ENCODE measurements around the gene LMAN2.
"Not testable (repeated sequence)": the region's sequence is repeated elsewhere in the genome, so short reads cannot be mapped to it uniquely, and the experiment has no call there.

Gene LMAN2

DNA sequence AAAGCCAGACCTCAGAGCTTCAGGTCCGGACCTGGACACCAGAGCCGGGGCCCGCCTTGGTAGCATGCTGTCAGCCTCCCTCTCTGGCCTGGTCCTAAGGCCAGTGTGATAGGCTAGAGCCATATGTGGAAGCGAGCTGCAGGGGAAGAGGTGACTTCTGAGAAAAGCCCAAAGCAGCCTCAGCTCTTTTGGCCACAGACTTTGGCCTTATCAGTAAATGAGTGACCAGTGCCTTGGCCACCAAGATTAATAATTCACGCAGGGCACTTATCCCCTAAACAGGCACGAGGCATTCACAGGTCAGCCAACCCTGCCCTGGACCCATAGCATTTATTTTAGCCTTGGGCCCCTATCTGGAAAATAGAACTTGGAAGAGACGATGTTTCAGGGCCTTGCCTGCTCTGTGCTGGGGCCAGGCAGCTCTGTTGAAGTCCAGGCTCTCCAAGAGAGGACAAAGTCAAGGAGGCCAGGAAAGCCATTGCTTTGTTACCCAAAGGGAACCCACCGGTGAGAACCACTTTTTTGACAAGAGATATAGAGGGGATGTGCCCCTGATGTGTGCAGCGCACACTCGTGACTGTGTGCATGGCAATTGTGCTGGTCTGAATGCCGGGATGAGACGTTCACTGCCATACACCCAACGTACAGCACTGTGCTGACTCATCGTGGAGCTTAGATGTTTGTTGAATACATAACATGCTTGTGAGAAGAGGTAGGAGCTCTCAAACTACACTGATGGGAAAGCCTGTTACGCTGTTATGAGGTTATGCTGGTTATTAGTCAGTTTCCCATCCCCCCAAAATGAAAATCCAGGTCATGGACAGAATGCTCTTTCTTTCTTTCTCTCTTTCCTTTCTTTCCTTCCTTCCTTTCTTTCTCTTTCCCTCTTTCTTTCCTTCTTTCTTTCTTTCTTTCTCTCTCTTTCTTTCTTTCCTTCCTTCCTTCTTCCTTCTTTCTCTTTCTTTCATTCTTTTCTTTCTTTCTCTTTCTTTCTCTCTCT, 27.7 kb upstream of the LMAN2 start:
- no peak for DNase-seq

DNA sequence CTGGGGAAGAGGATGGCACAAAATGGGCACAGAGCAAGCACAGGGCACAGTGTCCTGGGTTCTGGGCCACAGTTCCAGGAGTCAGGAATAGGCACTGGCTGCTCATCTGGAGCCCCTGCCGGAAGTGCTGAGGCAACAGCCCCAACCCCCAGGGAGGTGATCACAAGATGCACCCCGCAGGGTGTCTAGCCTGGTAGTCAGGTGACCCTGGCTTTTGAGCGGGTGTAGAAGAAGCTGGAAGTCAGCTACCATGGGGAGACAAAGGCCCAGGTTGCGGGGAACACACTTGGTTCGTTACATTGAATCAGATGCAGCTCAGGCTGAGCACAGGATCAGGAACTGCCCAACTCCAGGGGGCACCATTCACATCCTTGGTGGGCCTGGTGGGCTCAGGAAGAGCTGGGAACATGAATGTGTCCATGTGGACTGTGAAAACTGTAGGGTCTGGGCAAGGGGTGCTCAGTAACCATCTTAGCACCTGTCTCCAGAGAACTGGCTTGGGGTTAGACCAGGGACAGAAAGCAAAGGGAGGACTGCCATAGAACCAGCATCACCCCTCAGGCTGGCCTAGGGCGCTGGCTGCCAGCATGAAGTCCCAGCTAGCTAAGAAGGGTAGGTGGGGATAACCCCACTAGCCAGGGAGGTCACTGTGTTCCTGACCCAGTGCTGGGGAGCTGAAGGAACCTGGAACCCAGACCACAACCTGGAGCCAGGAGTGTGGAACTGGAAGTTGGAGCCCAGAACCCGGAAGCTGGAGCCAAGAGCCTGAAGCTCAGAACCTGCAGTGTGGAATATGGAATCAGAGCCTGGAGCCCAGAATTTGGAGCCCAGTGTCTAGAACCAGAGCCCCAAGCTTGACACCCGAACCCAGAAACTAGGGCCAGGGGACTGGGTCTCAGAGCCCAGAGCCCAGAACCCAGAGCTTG, 26.6 kb upstream of the LMAN2 start:
- no peak for DNase-seq

DNA sequence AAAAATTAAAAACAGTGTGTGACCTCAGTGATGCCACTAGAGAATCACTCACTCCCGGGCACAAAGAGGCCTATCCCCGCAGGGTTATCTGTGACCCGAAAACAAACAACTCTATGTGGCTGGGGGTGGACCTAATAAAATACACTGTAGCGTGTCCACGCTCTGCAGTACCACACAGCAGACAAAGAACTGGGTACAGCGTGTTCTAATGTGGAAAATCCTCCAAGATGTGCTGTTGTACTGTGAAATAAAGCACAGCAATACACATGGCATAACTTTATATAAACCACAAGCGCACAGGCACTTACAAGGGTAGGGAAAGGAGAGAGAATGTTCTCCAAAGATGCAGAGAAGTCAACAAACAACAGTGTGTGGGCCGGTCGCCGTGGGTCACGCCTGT, 24.6 kb upstream of the LMAN2 start:
- DNase-seq = no peak

- DNase-seq = not testable (repeated sequence)
Measured at GRCh38 chr5:177375516-177375915, 24.0 kb upstream of the LMAN2 start.

- no peak for DNase-seq
Measured at GRCh38 chr5:177374211-177374610, 22.7 kb upstream of the LMAN2 start.

DNA sequence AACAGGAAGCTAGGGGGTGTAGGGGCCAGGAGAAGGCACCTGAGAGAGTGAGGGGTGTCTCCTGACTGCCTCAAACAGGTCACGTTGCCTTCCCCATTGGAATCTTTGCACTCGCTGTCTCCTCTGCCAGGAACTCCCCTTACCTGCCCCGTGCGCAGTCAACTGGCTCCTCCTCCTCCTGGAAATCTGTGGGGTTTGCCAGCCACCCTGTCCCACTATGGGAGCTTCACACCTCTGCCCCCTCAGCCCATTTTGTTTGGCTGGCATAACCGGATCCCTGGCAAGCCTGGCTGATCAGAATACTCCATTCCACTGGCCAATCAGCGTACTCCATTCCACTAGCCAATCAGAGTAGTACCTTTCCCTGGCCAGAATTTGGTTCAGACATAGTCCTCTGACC, 22.3 kb upstream of the LMAN2 start:
- no peak for DNase-seq

GRCh38 chr5:177372910-177373309, 21.4 kb upstream of the LMAN2 start:
- DNase-seq = no peak

DNA sequence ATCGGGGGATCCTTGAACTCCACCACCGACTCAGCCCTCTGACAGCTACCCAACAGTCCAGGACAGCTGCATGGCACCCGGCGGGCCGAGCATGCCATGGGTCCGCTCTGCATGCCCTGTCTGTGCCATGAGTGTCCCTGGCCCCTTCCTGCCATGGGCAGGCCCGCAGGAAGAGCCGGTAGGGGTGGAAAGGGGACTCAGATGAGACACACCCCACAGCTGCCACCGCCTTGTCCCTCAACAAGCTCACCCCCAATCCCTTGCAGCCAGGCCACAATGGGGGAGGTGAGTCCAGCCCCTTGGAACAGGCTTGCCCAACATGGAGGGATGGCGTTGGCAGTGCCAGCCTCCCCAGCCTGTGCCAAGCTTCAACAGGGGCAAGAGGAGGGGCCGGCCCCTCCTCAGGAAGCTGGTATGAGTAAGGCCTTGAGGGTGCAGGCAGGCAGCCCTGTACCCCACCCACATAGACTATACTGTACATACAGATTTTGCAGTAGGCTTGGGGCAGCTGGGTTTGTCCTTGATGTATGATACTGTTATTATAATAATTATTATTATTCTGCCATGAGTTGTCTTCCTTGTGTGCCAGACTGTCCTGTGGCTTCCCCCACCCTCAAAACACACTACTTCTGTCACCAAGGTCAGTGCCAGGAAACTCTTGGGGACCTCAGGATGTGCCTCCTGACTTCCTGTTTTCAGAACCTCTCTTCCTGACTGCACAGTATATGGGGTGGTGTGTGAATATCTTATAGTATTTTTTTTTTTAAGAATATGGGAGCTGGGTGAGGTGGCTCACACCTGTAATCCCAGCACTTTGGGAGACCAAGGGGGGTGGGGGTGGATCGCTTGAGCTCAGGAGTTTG, 20.8 kb upstream of the LMAN2 start:
- DNase-seq = no peak

- no peak for DNase-seq
Measured at GRCh38 chr5:177371120-177372033, 19.9 kb upstream of the LMAN2 start.

GRCh38 chr5:177370488-177371119, 19.1 kb upstream of the LMAN2 start:
- DNase-seq = no peak

DNA sequence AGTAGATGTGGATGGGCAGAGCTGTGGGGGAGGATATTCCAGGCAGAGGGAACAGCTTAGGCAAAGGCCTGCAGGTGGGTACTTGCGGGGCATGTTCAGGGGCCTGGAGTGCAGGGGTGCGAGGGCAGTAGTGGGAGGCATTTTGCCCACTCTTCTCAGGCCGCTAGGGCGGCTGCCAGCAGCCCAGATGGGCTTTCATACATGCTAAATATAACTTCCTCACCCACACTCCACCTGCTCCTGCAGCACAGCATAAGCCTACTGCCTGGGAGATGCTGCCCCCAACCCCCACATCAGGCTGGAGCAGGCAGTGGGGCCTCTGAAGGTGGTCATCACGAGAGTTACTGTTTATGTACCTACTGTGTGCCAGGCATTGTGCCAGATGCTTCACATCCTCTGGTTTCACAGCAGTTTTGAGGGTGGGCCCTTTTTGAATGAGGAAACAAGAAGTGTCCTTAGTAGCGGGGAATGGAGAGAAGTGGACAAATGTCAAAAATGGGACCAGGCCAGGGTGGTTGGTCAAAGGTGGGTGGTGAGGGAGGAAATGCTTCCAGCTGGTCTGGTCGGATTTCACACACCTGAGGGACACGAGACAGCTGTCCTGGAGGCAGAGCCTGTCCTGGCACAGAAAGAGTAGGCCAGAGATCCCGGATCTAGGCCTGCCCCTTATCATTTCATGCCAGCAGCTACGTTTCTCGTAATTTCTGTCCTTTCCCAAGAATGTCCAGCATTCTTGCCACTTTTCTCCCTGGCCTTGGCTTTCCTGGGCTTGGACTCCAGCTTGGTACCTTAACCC, 18.4 kb upstream of the LMAN2 start:
- DNase-seq = no peak

DNA sequence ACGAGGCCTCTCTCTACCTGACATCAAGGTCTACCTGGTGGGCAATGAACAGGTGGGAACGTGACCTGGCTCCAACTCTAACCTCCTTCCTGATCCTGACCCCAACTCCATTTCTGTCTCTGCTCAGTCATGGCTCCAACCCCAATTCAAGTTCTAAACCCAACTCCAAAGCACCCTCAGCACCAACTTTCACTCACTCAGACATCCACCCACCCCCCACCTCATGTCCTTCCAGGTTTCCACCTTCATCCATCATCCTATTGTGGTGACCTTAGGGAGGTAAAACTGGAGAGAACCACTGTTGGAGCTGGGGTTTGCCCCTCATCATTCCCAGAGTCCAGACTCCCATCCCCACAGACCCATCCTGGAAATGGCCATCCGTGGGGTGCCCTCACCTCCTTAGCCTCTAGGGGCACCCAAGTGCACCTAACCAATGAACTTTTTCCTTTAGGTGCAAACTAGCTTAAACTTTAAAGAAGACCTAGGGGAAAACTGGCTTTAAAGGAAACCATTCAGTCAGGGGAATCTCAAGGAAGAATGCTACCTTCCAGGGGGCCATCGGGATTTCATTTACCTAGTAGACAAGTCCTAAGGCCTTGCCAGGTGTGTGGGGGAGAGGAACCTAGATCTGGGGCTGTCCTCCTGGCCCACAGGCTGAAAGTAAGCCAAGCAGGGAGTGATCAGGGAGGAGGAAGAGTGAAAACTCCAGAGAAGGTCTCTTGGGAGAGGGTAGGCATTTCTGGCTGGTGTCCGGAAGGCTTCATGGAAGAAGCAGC, 17.6 kb upstream of the LMAN2 start:
- DNase-seq = no peak

GRCh38 chr5:177367981-177368868, 16.8 kb upstream of the LMAN2 start:
- DNase-seq = no peak

DNA sequence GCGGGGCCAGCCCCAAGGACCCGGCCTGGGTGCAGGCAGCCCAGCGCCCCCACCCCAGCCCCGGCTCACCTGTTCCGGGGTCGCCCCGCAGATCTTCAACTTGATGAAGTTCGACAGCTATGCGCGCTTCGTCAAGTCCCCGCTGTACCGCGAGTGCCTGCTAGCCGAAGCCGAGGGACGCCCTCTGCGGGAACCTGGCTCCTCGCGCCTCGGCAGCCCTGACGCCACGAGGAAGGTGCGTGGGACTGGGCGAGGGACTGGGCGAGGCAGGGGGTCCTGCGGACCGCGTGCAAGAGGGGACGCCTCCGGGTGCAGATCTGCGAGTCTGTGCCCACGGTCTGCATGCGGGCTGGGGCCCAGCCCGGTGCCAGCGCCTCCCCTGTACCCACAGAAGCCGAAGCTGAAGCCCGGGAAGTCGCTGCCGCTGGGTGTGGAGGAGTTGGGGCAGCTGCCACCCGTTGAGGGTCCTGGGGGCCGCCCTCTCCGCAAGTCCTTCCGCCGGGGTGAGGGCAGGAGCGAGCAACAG, 15.9 kb upstream of the LMAN2 start:
- DNase-seq = no peak

- no peak for DNase-seq
Measured at GRCh38 chr5:177366528-177367322, 15.3 kb upstream of the LMAN2 start.

DNA sequence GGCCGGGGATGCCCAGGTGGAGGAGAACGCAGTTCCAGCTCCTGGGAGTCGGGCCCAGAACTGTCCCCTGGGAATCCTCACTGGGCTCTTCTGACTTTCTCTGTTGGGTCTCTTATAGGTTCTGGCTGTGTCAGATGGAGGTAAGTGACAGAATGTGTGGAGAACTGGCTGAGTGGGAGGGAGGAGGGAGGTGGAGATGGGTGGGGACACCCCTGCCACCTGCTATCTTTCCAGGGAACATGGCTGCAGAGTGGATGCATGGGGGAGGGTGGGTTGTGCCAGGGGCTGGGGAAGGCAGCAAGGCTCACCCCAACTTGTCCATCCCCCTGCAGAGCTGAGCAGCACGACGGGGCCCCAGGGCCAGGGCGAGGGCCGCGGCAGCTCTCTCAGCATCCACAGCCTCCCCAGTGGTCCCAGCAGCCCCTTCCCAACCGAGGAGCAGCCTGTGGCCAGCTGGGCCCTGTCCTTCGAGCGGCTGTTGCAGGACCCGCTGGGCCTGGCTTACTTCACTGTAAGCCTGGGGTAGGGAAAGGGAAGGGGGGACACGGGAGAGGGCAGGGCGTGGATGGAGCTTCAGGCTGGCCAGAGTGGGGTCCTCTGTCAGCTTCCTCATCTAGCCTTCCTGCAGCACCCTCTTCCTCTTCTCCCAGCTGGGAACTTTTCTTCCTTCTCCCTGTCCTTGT, 14.5 kb upstream of the LMAN2 start:
- no peak for DNase-seq

Data from KG1 (cell line).